Measurements from ENCODE around the gene FBXL4. TPM values are rescaled to one million over a fixed set of nuclear protein-coding genes. Genes with fewer than 3 reads are reported as not detected.

The FBXL4 gene
- polyA plus RNA-seq, 1 of the 3 experiments (the other 2 are of a cell fraction), result 8.1 TPM

- Histone ChIP-seq H3K4me1 (ENCODE audit: control insufficient read depth in 1 of 2, insufficient read depth in 2 of 2, low read depth in 1 of 2, low read length in 1 of 2) (no peaks in the 10 kb centered on the region), H3K36me3 (replicated peaks in 1 of 2; ENCODE audit: control insufficient read depth in 1 of 2, insufficient read depth in 2 of 2, low read length in 1 of 2) (no peaks in the 10 kb centered on the region), H3F3A (replicated peaks; ENCODE audit: insufficient read depth) (no peaks in the 10 kb centered on the region), H3K27ac (ENCODE audit: low read depth in 2 of 2, low read length in 1 of 2) (no peak overlapping the region), H2AFZ (ENCODE audit: low read depth) (no peak overlapping the region), H3K9me2 (no peaks in the 10 kb centered on the region), H3K4me2 (no peak overlapping the region), H3K9ac (no peak overlapping the region), H3K27me3 (ENCODE audit: insufficient read depth) (no peaks in the 10 kb centered on the region), H3K79me2 (ENCODE audit: insufficient read depth) (no peaks in the 10 kb centered on the region), H4K20me1 (ENCODE audit: insufficient read depth) (no peaks in the 10 kb centered on the region), H3K4me3 (ENCODE audit: low read depth in 2 of 2, low read length in 1 of 2) (no peak overlapping the region), H3K9me3 (no peaks in the 10 kb centered on the region)
- POLR2A ChIA-PET, result no interaction called here
- 29% methylated on average over 1 of the region's 1 CpG for WGBS (ENCODE audit: low lambda C conversion rate)
- TF ChIP-seq MAX (IDR thresholded peaks at IDR 0.05; ENCODE audit: low read depth) (no peak), SMC3 (IDR thresholded peaks at IDR 0.05; ENCODE audit: low read depth, low read length) (no peak)
- CTCF ChIA-PET, result interaction anchor here (0.7 kb wide), 1 partner anchor 14 kb away, joined by 3 read pairs; no protein-coding TSS in a partner anchor
- DNase-seq, result no peak
Measured at GRCh38 chr6:98984121-98984520, 36.4 kb upstream of the FBXL4 start.

GRCh38 chr6:98981473-98981872 is 33.7 kb upstream of the FBXL4 start:
- DNase-seq, result no peak
- no peak overlapping the region for H3K4me2 ChIP-seq
- H3K4me1 ChIP-seq (ENCODE audit: control insufficient read depth in 1 of 2, insufficient read depth in 2 of 2, low read depth in 1 of 2, low read length in 1 of 2), result no peaks in the 10 kb centered on the region
- no peaks in the 10 kb centered on the region for H3K36me3 ChIP-seq (replicated peaks in 1 of 2; ENCODE audit: control insufficient read depth in 1 of 2, insufficient read depth in 2 of 2, low read length in 1 of 2)
- H3K4me3 ChIP-seq (ENCODE audit: low read depth in 2 of 2, low read length in 1 of 2), result no peak overlapping the region
- no peaks in the 10 kb centered on the region for H3K9me3 ChIP-seq
- WGBS (ENCODE audit: low lambda C conversion rate), result 85% methylated on average over 1 of the region's 1 CpG
- no peak overlapping the region for H3K27ac ChIP-seq (ENCODE audit: low read depth in 2 of 2, low read length in 1 of 2)
- H4K20me1 ChIP-seq (ENCODE audit: insufficient read depth), result no peaks in the 10 kb centered on the region
- no peaks in the 10 kb centered on the region for H3K9me2 ChIP-seq
- H3K9ac ChIP-seq, result no peak overlapping the region
- H3K27me3 ChIP-seq (ENCODE audit: insufficient read depth), result no peaks in the 10 kb centered on the region
- H3K79me2 ChIP-seq (ENCODE audit: insufficient read depth), result no peaks in the 10 kb centered on the region
- H3F3A ChIP-seq (replicated peaks; ENCODE audit: insufficient read depth), result no peaks in the 10 kb centered on the region
- TF ChIP-seq JUND (IDR thresholded peaks at IDR 0.05) (no peak), MXI1 (IDR thresholded peaks at IDR 0.05; ENCODE audit: low read depth, low read length) (no peak), SMC3 (IDR thresholded peaks at IDR 0.05; ENCODE audit: low read depth, low read length) (no peak), CTCF (IDR thresholded peaks at IDR 0.05) (no peak), NRF1 (IDR thresholded peaks at IDR 0.05; ENCODE audit: low read depth, low read length) (no peak), YY1 (IDR thresholded peaks at IDR 0.05; ENCODE audit: low read depth) (no peak), TAF1 (IDR thresholded peaks at IDR 0.05; ENCODE audit: borderline replicate concordance, low read depth, low read length) (no peak), USF2 (IDR thresholded peaks at IDR 0.05; ENCODE audit: borderline replicate concordance, low read depth, low read length) (no peak), MEF2A (IDR thresholded peaks at IDR 0.05; ENCODE audit: borderline replicate concordance, low read depth) (no peak), POLR2AphosphoS5 (IDR thresholded peaks at IDR 0.05; ENCODE audit: low read depth, low read length) (no peak), IRF3 (IDR thresholded peaks at IDR 0.05; ENCODE audit: low read depth, low read length) (no peak), FOXJ3 (CRISPR knock-in tag; IDR thresholded peaks at IDR 0.05) (no peak)
- no peak overlapping the region for H2AFZ ChIP-seq (ENCODE audit: low read depth)
- CTCF ChIA-PET, result interaction anchor here (1.4 to 1.7 kb wide), 2 partner anchors 9 to 14 kb away, joined by 3 read pairs; no protein-coding TSS in a partner anchor
- POLR2A ChIA-PET, result no interaction called here
